HG02981 (cell line): ENCODE results near the gene ACER1.
A peak's percentile ranks its signal among the peaks of the same experiment; 100 is the strongest.
"Not testable (repeated sequence)": the region's sequence is repeated elsewhere in the genome, so short reads cannot be mapped to it uniquely, and the experiment has no call there.

Source experiments
- ATAC-seq: cut with Tn5 transposase; IDR thresholded peaks from one replicate; pipeline ENCODE4 v1.9.1; 2021; ENCODE audit warnings: mild to moderate bottlenecking, moderate library complexity; ENCODE audit not compliant: unreplicated experiment

ACER1 gene

DNA sequence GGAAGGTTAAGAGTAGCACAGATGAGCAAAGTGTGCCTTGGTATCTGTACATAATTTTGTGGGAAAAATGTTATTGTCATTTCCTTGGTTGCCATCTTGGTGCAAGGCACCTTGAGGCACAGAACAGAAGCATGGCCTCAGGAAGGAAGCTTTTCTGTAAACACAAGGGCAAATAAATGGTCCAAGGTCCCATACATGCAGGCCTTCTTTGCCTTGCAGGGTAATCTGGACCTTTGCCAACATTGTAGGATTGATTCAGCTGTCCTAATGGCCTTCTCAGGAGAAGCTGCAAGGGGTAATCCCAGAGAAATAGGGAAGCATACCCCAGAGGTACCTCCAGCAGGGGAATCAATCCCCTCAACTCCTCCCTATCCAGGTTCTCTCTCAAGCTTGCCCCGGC is 44.7 kb downstream of the ACER1 start:
- no peak for ATAC-seq

DNA sequence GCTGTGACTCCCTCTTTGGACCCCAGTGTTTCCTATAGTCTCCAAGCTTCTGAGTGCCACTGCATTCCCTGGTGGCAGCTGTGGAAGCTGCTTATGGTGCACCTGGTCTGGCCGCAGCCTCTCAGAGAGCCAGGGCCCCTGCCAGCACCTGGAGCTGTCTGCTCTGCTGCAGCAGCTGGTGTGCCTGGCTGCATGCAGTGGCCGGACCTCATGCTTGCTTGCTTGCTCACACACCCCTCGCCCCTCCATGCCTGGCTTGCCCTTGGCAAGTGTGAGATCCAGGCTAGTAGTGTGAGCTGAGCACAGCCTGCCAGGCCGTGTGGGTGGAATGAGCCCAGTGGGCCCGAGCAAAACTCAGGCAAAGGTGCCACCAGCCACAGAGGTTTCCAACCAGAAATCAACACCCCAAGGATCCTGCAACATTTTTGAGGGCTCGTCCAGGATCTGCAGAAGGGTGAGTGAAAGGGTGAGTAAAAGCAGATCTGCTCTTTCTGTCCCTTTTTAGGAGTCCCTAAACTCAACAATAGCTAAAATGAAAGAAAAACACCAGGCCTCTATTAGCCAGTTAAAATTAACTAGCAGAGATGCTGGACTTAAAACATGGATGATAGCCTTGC is 46.0 kb downstream of the ACER1 start:
- no peak for ATAC-seq

DNA sequence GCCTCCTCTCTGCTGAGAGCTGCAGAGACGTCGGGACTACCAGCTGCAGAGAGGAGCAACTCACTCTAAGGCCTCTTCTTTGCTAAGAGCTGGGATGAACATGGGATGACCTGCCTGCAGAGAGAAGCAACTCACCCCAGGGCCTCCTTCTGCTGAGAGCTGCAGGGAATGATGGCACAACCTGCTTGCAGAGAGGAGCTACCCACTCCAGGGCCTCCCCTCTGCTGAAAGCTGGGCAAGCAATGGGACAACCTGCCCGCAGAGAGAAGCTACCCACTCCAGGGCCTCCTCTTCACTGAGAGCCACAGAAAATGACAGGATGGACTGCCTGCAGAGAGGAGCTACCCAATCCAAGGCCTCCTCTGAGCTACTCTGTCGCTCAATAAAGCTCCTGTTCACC is 46.7 kb downstream of the ACER1 start:
- no peak for ATAC-seq

DNA sequence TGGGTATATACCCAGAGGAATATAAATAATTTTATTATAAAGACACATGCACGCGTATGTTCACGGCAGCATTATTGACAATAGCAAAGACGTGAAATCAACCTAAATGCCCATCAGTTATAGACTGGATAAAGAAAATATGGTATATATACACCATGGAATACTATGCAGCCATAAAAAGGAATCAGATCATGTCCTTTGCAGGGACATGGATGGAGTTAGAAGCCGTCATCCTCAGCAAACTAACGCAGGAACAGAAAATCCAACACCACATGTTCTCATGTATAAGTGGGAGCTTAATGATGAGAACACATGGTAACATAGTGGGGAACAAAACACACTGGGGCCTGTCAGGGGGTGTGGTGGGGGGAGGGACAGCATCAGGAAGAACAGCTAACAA is 51.0 kb downstream of the ACER1 start:
- not testable (repeated sequence) for ATAC-seq

DNA sequence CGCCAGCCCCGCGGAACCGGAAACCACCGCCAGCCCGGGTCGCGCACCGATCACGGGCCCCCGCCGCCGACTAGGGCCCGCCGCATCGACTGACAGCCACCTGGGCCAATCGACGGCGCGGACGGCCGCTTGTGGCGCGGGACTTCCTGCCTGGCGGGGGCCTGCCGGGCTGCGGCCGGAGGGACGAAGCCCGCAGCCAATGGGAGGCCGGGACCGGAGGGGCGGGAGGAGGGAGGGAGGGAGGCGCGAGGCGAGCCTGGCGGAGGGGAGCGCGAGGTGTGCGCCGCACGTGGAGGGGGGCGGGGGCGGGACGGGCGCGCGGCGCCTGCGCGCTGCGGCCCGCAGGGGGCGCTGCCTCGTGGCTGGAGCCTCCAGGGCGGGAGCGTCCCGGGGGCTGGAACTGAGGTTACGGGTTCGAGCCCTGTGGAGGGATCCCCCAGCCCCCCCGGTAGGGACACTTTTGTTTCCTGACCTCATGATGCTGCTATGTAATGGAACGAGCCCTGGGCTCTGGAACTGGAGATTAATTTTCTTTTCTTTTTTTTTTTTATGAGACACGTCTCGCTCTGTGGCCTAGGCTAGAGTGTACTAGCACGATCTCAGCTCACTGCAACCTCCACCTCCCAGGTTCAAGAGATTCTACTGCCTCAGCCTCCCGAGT is 53.4 kb downstream of the ACER1 start, which contains the start of gene MLLT1:
MLLT1 (minus strand) TSS at position 45 of the 661 bp plus-strand sequence. CDS start 191 bp downstream, outside the sequence.
- peak; percentile 87 for ATAC-seq

DNA sequence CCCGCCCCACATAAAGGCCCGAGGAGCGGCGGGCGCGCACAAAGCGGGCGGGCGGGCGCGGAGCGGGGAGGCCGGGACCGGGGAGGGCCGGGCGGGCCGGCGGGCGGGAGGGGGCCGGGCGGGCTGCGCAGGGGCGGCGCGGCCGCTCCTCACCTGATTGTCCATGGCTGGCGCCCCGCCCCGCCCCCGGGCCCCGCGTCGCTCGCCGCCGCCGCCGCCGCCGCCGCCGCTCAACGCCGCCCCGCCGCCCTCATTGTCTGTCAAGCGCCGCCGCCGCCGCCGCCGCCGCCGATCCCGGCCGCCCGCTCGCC is 53.8 kb downstream of the ACER1 start:
- ATAC-seq, result peak; percentile 19

DNA sequence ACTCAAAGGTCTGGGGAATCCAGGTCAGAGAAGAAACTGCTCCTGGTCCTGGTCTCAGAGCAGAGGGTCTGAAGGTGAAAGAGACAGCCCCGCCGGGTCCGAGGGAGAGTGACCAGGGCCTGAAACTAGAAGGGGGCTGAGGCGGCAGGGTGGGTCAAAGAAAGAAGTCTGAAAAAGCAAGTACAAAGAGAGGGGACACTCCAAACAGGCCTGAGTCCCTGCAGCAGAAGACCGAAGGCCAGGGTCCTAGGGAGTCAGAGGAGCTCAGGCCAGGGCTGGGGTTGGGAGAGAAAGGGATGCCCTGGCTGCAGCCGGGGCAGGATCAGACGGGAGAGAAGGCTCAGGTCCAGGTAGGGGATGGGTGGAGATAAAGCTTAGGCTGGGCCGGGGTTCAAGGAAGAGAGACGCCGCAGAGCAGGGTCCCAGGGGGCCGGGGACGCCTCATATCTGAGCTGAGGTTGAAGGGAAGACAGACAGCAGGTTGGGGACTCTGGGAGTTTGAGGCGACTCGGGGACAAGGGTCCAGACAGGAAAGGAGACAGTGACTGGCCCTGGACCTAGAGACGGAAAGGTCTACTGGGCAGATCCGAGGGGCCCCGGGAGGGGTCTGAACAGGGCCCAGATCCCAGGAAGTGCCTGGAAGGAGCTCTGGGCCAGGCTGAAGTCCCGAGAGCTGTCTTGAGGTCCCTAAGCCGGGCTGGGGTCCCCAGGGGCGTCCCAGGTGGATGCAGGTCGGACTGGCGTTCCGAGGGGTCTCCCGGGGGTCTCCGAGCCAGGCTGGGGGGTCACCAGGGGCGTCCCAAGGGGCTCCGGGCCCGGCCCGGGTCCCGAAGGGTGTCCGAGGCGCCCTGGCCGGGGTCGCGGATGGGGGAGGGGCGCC is 54.4 kb downstream of the ACER1 start:
- no peak for ATAC-seq

DNA sequence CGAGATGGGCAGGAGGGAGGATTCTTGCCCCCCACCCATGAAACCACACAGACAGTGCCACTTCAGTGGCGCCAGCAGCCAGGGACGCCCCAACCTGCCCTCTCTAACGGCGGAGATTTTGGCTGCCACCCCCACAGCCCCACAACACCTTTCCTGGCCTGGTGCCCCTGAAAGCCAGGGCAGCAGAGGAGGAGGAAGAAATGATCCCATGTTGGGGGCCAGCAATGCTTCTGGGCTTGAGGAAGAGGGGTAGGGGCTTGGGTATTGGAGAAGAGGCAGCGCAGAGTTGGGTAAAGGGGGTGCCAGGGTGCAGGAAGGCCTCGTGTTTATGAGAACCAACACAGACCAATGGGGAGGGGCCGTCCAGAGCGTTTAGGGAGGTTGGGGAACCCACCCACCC is 55.4 kb downstream of the ACER1 start:
- ATAC-seq, result no peak

DNA sequence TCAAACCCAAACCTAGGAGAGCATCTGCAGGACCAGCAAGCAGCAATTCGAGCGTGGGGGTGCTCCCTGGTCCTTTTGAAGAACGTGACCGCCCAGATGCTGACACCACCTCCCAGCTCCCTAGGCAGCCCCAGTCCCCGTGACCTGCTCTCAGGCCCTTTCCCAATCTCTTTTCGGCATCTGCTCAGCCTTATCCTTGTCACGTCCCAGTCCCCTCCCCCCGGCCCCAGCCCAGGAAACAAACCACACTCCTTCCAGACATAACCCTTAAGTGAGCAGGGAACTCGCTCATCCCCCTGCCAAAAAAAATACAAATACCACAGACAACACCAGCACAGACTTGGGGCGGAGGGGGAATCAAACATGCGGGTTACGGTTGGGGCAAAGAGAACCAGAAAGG is 57.0 kb downstream of the ACER1 start:
- ATAC-seq, result no peak

DNA sequence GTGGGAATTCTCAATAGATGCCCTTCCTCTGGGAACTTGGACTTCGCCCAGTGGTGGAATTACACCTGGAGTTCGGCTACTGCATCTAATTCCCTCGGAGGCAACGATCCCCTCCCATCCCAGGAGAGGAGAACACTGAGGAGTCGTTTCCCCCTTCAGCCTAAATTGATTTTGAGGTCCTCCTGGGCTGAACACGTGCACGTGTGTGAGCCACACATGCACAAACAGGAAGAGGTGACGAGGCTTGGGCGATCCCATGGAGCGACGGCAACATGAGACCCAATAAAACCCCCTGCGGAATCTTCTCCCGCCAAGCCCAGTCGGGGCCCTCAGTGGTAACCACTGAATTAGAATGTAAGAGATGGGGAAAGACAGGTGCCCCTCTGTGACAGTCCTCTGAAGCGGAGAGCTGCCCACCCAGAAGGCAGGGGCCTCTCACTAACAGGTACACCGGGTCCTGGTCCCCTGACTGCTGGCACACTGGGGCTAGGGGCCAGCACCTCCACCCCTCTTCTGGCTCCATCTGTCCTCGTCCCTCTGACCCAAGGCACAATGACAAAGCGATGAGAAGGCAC is 58.2 kb downstream of the ACER1 start:
- ATAC-seq, result no peak

DNA sequence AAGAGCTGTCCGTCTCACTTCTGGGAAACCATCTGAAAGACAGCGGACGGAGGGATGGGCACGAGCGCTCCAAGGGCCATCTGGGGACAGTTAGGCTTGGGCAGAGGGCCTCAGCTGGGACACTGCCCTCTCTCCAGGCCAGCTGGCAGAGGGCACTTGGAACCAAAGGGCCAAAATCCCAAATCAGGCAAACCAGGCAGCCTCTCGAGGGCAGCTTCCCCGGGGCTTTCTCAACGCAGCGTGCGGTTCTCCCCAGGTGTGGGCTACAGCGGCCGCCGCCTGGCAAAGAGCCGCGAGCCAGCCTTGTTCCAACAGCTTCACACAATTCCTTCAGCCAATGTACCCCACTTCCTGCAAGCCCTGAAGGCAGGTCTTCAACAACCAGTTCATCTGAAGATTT is 58.7 kb downstream of the ACER1 start:
- ATAC-seq, result no peak

DNA sequence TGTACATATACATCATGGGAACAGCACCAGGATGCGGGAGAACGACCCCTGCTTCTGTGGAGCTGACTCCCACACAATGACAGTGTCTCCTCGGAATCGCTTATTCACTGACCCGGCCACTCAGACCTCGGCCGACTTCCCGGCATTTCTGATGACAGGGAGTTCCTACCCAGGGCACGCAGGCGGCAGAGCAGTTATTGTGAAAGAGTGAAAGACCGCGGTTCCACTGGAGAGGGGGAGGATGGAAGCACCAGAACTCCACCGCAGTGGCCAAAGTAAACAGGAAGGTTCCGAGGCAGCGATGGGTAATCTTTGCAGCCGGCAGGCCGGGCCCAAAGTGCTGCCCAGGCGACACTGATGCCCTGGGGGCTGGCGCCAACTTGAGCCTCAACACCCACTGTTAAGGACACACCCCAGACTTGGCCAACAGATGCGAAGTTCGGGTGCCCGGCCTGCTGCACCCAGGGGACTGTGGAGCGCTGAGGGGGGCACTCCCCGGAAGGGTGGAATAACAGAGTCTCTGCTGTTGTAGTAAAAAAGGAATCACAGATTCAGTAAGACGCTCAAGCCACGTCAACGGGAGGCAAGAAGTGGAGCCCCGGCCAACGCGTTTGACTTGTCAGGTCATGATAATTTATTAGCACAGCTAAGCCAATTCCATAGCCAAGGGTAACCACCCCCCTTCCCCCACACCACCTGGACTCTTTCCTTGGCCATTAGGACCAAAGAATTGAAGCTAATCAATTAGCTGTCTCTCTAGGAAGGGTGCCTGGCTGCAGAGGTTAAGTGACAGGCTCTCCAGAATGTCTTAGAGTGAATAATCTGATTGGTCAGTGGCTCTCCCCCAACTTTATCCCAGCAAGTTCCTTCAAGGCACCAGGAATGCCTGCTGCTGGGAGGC is 59.5 kb downstream of the ACER1 start:
- ATAC-seq, result no peak

DNA sequence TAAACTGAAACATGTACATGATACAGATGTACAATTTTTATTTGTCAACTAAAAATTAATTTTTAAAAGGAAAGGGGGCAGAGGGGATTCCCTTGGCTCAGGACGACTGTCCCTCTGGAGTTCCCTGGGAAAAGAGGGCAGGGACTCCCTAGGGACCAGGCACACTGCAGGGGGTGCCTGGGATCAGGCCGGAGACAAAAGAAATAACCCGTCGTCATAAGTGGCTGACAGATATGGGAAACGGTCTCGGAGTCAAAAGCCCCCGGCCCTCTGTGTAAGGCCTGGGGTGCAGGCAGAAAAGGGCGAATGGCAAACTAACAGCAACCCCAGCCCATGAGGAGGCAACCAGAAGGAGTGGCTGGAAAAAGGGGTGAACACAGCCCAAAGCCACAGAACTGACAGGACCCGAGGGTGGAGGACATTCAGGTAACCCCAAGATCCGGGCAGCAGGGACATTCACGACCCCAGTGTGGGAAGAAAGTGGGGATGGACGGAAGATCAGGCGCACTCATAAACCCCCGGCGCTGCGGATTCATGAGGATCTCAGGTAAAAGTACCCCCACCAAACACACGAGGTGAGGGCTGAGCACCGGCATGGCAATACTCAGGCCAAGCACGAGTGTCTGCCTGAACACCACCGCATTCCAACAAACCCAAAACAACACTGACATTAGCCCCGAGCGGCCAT is 60.4 kb downstream of the ACER1 start:
- no peak for ATAC-seq

DNA sequence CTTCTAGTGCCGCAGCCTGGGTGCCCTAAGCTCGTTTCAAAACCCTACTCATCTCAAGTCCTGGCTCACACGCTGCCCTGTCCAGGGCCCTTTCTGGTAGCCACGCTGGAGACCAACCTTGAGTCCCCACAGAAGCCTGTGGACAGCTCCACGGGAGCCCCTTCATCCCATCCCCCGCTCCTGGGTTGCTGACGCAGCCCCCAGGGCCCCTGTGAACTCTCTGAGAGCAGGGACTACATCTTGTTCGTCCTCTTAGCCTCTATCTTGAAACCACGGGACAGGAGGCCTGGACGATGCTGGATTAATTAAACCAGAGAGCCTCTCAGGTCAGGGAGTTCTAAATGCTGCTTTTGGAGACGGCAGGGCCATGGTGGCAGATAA is 61.0 kb downstream of the ACER1 start:
- ATAC-seq, result no peak

DNA sequence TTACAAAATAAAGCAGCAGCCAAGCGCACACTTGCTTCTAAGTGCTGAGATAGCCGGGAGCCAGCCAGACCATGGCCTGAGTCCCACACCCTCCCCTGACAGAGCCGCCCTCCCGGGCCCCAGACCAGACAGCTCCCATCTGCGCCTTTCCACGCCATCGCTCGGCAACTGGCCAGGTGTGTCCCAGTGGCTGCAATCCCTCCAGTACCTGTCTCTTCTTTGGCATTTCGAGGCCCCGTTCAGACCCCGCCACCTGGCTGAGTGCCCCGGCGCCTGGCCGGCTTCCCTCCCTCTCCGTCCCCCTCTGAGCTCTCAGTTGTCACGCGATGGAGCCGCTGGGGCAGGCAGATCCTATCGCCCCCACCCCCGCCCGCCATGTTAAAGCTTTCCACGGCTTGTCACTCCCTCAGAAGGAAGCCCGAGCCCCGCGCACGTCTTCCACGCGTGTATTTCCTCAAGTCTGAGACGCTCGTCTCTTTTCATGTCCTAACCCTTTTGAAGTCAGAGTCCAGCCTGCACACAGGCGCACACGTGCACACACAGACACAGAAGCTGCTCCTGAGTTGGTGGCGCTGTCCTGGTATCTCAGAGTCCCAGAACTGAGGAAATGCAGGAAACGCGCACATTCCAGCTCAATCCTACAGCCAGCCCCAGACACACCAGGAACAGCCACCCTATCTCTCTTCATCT is 61.5 kb downstream of the ACER1 start:
- ATAC-seq, result no peak

DNA sequence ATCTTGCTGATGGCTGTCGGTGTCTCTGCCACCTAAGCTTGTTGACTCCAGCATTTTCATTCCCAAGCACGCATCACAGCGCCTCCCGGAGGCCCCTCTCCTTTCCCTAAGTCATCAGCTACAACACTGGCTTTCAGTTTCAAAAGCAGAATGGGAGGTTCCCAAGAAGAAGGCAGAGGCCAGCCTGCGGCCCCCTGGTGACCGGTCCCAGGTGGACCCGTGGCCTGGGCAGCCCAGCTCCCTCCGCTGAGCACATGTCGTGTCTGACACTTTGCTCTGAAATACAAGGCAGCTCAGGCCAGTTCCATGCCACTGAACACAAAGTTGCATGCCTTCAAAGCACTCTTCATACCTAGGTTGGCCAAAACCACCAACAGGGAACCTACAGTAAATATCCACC is 62.2 kb downstream of the ACER1 start:
- no peak for ATAC-seq

DNA sequence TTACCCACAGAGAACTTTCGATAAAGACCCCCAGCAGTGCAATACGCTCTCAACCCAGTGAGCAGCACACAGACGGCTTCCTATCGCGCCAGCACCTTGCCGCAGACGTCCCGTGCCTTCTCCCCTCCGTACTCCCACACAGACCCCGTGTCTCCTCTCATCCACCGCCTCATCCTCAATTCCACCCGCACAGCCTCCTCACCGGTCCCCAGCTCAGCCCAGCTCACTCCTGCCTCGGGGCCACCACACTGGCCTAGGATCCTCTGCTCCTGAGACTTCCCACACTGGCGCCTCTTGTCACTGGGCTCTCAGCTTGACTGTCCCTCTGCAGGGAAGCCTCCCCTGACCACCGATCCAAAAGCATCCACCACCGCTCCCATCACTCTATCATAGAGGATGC is 62.6 kb downstream of the ACER1 start:
- no peak for ATAC-seq

DNA sequence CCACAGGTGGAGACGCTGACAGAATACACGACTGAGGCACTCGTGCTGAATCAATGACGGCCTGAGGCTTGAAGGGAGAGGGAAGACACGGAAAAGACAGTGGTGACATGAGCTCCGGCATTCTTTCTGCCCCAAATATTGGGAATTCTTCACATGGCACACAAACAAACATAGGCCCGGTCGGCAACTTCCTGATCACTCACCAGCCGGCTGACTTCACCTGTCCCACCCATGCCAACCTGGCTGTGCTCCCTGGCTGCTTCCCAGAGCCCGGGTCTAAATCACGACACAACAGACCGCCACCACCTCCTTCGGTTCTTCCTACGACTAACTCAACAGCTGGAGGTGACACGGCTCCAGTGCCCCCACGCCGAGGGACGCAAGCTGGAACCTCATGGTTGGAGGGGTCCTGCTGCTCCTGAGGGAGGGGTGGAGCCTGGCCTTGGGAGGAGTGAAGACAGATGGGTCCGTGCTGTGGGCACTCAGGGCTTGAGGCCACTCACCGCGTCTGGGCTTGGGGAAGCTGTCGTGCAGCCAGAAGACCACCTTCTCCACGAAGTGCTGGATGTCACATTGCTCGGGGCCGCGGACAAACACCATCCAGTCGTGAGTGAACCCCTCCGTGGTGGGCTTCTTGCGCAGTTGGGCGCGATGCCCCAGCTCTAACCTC is 63.2 kb downstream of the ACER1 start:
- no peak for ATAC-seq
